ENCODE data around the gene ZNF225. TPM values are rescaled to one million over a fixed set of nuclear protein-coding genes. Genes with fewer than 3 reads are reported as not detected.

The ZNF225 gene
- total and polyA plus RNA-seq, 12 donors, result 1.2 to 5.0 (median 3.1) TPM

GRCh38 chr19:44071824-44072542, 41.2 kb upstream of the ZNF225 start, which contains the start of gene ZNF284:
ZNF284 (plus strand) TSS chr19:44072159; CDS start chr19:44076390, 4,231 bp downstream.
- intact Hi-C loops (cut with DNase I), result loop anchor here in 3 of 10 donors (2.0 to 5.0 kb wide), 4 partner anchors 19 to 70 kb away; partner anchors contain the start of genes ZNF223 (in 1 of the 3), ZNF224 (in 1 of the 3) and ZNF230 (in 1 of the 3)
- Histone ChIP-seq H3K9me3 (peaks cover 0 to 45% (median 14%) of the 10 kb centered on the region in 11 donors), H3K36me3 (peaks cover 0 to 25% (median 8%) of the 10 kb centered on the region in 9 donors), H3K4me3 (peak within 1 kb of the TSS; percentile 48 to 76 (median 69)), H3K27ac (peak within 1 kb of the TSS in 8 of 10 donors; percentile 51 to 72 (median 63)), H3K27me3 (no peaks in the 10 kb centered on the region), H3K4me1 (peaks cover 0 to 21% (median 15%) of the 10 kb centered on the region in 9 donors)
- WGBS, 2 donors, result 0 to 1% methylated on average over 40 of the region's 40 CpGs
- DNase-seq (peak; percentile 80 to 91), ATAC-seq (peak; percentile 97 to 100 (median 100))
- no peak for TF ChIP-seq CTCF (IDR thresholded peaks at IDR 0.05)

- ATAC-seq (peak in 6 of 8 donors; percentile 7 to 67 (median 50)), DNase-seq (no peak)
- no peaks in the 10 kb centered on the region for H3K27me3 ChIP-seq
- H3K4me1 ChIP-seq, result peaks cover 0 to 21% (median 15%) of the 10 kb centered on the region in 9 donors
- WGBS, 2 donors, result 18 to 21% methylated on average over 18 of the region's 18 CpGs
- peaks cover 0 to 37% (median 6%) of the 10 kb centered on the region in 11 donors for H3K9me3 ChIP-seq
- peak in 1 of 9 donors; percentile 15 for TF ChIP-seq CTCF (IDR thresholded peaks at IDR 0.05)
- H3K4me3 ChIP-seq, result peak overlapping the region; percentile 48 to 76 (median 69)
- H3K36me3 ChIP-seq, result peaks cover 0 to 25% (median 0%) of the 10 kb centered on the region in 9 donors
- intact Hi-C loops (cut with DNase I), result loop anchor here in 3 of 10 donors (2.0 to 5.0 kb wide), 3 partner anchors 20 to 70 kb away; partner anchors contain the start of genes ZNF224 (in 1 of the 3) and ZNF230 (in 1 of the 3)
- H3K27ac ChIP-seq, result peak overlapping the region in 7 of 10 donors; percentile 51 to 72 (median 63)
Measured at GRCh38 chr19:44072543-44073401, 40.4 kb upstream of the ZNF225 start.

GRCh38 chr19:44076325-44076724, 36.9 kb upstream of the ZNF225 start:
- Histone ChIP-seq H3K4me3 (no peak overlapping the region), H3K36me3 (peaks cover 0 to 48% (median 7%) of the 10 kb centered on the region in 9 donors), H3K27me3 (no peaks in the 10 kb centered on the region), H3K4me1 (peaks cover 0 to 18% (median 12%) of the 10 kb centered on the region in 9 donors), H3K27ac (no peak overlapping the region), H3K9me3 (peaks cover 0 to 3% (median 0%) of the 10 kb centered on the region in 11 donors)
- intact Hi-C loops (cut with DNase I), result no loop called here
- DNase-seq (no peak), ATAC-seq (no peak)
- WGBS, 2 donors, result 84 to 91% methylated on average over 2 of the region's 2 CpGs
- no peak for TF ChIP-seq CTCF (IDR thresholded peaks at IDR 0.05)

- no peak overlapping the region for H3K4me3 ChIP-seq
- H3K27me3 ChIP-seq, result no peaks in the 10 kb centered on the region
- DNase-seq, result no peak
- H3K4me1 ChIP-seq, result peaks cover 3 to 21% (median 12%) of the 10 kb centered on the region in 9 donors
- H3K9me3 ChIP-seq, result peaks cover 0 to 3% (median 0%) of the 10 kb centered on the region in 11 donors
- 62 to 63% methylated on average over 4 of the region's 4 CpGs for WGBS, 2 donors
- TF ChIP-seq CTCF (IDR thresholded peaks at IDR 0.05), result no peak
- peaks cover 0 to 24% (median 11%) of the 10 kb centered on the region in 9 donors for H3K36me3 ChIP-seq
- no peak for ATAC-seq
- no peak overlapping the region for H3K27ac ChIP-seq
- intact Hi-C loops (cut with DNase I), result loop anchor here in 4 of 10 donors (2.0 to 5.0 kb wide), 3 partner anchors 19 to 90 kb away; partner anchors contain the start of genes ZNF230 (in 2 of the 4), ZNF223 (in 1 of the 4) and ZNF284 (in 1 of the 4)
Measured at GRCh38 chr19:44092108-44092507, 21.1 kb upstream of the ZNF225 start.

Data from heart right ventricle (tissue), 16 donors.